ENCODE data around the gene SCAMP5. TPM values are rescaled to one million over a fixed set of nuclear protein-coding genes. Genes with fewer than 3 reads are reported as not detected.
A peak's percentile ranks its signal among the peaks of the same experiment; 100 is the strongest.

The SCAMP5 gene
- total RNA-seq, 1 donor from 2014 or later = 132 TPM

DNA sequence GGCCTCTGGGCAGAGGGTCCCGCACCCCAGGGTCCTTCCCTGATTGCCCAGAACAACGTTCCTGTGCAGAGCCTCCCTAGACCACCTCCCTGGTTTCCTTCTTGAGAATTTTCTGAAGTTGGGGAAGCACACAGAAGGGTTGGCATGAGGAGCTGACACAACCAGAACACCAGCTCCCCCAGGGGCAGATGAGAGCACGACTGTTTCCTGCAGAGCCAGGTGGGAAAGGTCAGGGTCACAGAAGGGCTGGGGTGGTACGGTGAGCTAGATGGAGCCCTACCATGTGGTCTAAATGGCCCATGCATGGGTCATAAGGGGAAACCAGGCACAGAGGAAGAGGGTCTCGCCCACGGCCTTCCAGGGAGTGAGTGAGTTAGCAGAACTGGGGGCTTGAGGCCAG lies 38.4 kb downstream of the SCAMP5 start:
- DNase-seq (ENCODE audit: low spot score) = no peak
- peaks cover 8% of the 10 kb centered on the region for H3K27me3 Mint-ChIP-seq (ENCODE audit: unreplicated experiment)
- peak overlapping the region; percentile 39 for H3K4me3 Mint-ChIP-seq (ENCODE audit: unreplicated experiment)
- TF ChIP-seq, protein P1, sequence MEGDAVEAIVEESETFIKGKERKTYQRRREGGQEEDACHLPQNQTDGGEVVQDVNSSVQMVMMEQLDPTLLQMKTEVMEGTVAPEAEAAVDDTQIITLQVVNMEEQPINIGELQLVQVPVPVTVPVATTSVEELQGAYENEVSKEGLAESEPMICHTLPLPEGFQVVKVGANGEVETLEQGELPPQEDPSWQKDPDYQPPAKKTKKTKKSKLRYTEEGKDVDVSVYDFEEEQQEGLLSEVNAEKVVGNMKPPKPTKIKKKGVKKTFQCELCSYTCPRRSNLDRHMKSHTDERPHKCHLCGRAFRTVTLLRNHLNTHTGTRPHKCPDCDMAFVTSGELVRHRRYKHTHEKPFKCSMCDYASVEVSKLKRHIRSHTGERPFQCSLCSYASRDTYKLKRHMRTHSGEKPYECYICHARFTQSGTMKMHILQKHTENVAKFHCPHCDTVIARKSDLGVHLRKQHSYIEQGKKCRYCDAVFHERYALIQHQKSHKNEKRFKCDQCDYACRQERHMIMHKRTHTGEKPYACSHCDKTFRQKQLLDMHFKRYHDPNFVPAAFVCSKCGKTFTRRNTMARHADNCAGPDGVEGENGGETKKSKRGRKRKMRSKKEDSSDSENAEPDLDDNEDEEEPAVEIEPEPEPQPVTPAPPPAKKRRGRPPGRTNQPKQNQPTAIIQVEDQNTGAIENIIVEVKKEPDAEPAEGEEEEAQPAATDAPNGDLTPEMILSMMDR (IDR thresholded peaks at IDR 0.05; ENCODE audit: unreplicated experiment) = no peak
- H3K27ac Mint-ChIP-seq (ENCODE audit: unreplicated experiment) = peak overlapping the region; percentile 41
- peaks cover 47% of the 10 kb centered on the region for H3K4me1 Mint-ChIP-seq (ENCODE audit: unreplicated experiment)
- peaks cover 34% of the 10 kb centered on the region for H3K36me3 Mint-ChIP-seq (ENCODE audit: low read depth, unreplicated experiment)
- no peaks in the 10 kb centered on the region for H3K9me3 Mint-ChIP-seq (ENCODE audit: unreplicated experiment)

GRCh38 chr15:75034615-75035014 lies 39.3 kb downstream of the SCAMP5 start:
- Mint-ChIP-seq H3K9me3 (ENCODE audit: unreplicated experiment) (no peaks in the 10 kb centered on the region), H3K27ac (ENCODE audit: unreplicated experiment) (no peak overlapping the region), H3K4me3 (ENCODE audit: unreplicated experiment) (no peak overlapping the region), H3K36me3 (ENCODE audit: low read depth, unreplicated experiment) (peaks cover 35% of the 10 kb centered on the region), H3K4me1 (ENCODE audit: unreplicated experiment) (peaks cover 47% of the 10 kb centered on the region), H3K27me3 (ENCODE audit: unreplicated experiment) (peaks cover 8% of the 10 kb centered on the region)
- DNase-seq (ENCODE audit: low spot score) = no peak
- TF ChIP-seq, protein P1 (IDR thresholded peaks at IDR 0.05; ENCODE audit: unreplicated experiment) = no peak

GRCh38 chr15:75036212-75036616 lies 40.9 kb downstream of the SCAMP5 start:
- DNase-seq (ENCODE audit: low spot score) = no peak
- Mint-ChIP-seq H3K9me3 (ENCODE audit: unreplicated experiment) (no peaks in the 10 kb centered on the region), H3K27ac (ENCODE audit: unreplicated experiment) (no peak overlapping the region), H3K4me3 (ENCODE audit: unreplicated experiment) (peak overlapping the region; percentile 4), H3K27me3 (ENCODE audit: unreplicated experiment) (peaks cover 8% of the 10 kb centered on the region), H3K4me1 (ENCODE audit: unreplicated experiment) (peaks cover 36% of the 10 kb centered on the region), H3K36me3 (ENCODE audit: low read depth, unreplicated experiment) (peaks cover 31% of the 10 kb centered on the region)
- TF ChIP-seq, protein P1 (IDR thresholded peaks at IDR 0.05; ENCODE audit: unreplicated experiment) = no peak

DNA sequence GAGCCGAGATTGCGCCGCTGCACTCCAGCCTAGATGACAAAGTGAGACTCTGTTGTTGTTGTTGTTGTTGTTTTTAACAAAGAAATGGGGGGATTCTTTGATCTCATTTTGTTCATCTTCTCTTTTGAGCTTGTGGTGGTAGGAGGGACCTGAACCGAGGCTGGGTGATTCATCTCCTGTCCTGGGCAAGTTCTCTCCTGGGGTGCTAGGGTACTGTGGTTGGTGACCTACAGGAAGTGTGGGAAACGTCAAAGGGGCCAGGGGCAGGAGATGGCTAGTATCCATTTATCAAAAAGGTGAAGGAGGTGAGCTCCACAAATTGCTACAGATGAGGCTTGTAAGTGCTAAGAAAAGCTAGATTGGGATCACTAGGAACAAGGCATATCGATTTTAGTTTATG lies 42.3 kb downstream of the SCAMP5 start:
- peaks cover 3% of the 10 kb centered on the region for H3K27me3 Mint-ChIP-seq (ENCODE audit: unreplicated experiment)
- H3K36me3 Mint-ChIP-seq (ENCODE audit: low read depth, unreplicated experiment) = peaks cover 38% of the 10 kb centered on the region
- no peak for DNase-seq (ENCODE audit: low spot score)
- no peaks in the 10 kb centered on the region for H3K9me3 Mint-ChIP-seq (ENCODE audit: unreplicated experiment)
- H3K27ac Mint-ChIP-seq (ENCODE audit: unreplicated experiment) = no peak overlapping the region
- no peak overlapping the region for H3K4me3 Mint-ChIP-seq (ENCODE audit: unreplicated experiment)
- peaks cover 26% of the 10 kb centered on the region for H3K4me1 Mint-ChIP-seq (ENCODE audit: unreplicated experiment)
- TF ChIP-seq, protein P1 (IDR thresholded peaks at IDR 0.05; ENCODE audit: unreplicated experiment) = no peak

DNA sequence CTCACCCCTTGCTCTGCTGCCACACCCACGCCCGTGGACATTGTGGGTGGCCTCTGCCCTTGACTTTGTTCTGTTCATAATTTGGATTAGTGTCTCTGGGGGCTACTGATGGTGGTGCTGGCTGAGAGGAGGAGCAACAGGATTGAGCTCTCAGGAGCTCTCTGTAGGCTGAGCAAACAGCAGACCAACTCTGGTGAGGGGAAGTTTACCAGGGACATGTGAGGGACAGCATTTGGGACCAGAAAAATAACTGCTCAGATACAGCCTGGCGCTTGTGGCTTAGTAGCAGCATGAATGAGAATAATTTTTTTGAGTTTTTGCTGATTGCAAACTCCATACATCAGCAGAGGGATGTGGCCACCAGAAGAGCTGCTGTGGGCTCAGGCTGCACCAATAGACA lies 42.9 kb downstream of the SCAMP5 start:
- Mint-ChIP-seq H3K4me1 (ENCODE audit: unreplicated experiment) (peaks cover 30% of the 10 kb centered on the region), H3K9me3 (ENCODE audit: unreplicated experiment) (no peaks in the 10 kb centered on the region), H3K27me3 (ENCODE audit: unreplicated experiment) (peaks cover 7% of the 10 kb centered on the region), H3K36me3 (ENCODE audit: low read depth, unreplicated experiment) (peaks cover 37% of the 10 kb centered on the region), H3K4me3 (ENCODE audit: unreplicated experiment) (no peak overlapping the region), H3K27ac (ENCODE audit: unreplicated experiment) (no peak overlapping the region)
- DNase-seq (ENCODE audit: low spot score) = no peak
- TF ChIP-seq, protein P1 (IDR thresholded peaks at IDR 0.05; ENCODE audit: unreplicated experiment) = no peak

Measured in endothelial cell (in vitro differentiated cells).